ENCODE data around the gene SYTL4. TPM values are rescaled to one million over a fixed set of nuclear protein-coding genes. Genes with fewer than 3 reads are reported as not detected.

The SYTL4 gene
- total RNA-seq, 4 donors from 2014 or later: 32.9 to 338 (median 52.6) TPM

DNA sequence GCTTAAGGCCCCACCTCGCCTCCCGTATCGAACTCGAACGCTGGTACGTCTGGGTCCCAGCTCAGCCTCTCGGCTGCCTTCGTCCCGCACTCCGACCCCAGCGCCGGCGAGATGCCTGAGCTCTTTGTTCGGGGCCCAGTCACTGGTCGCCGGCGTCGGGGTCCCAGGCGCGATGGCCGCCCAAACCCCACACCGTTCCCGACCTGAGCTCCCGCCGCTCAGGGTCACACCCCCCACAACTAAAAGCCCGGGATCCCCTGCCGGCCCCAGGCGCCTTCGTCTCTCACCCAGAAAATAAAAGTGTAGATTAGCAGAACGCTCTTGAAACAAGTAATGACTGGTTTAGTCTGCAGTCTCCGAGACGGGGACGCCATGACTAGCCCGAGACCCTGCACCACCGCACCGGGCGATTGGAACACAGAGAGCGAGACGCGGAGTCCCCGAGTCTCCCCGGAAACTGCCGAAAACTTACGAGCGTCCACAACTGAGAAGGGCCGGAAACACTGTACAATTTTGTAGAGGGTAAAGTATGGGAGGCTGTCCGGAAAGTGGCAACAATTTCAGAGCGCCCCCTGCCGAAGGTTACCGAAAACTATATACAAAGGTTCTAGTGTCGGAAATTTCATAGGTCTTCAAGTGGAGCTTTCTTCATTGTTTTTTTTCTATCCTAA lies 95.5 kb downstream of the SYTL4 start, which contains the start of gene TSPAN6:
Gene TSPAN6 (minus strand): TSS at position 486 of the 671 bp plus-strand sequence. CDS start 112 bp downstream, at position 374.
- Histone ChIP-seq H3K27ac (peak within 1 kb of the TSS; percentile 40 to 86 (median 76)), H3K9me3 (no peaks in the 10 kb centered on the region), H3K4me1 (no peaks in the 10 kb centered on the region), H3K27me3 (peaks cover 0 to 38% of the 10 kb centered on the region in 2 donors), H3K4me3 (peak within 1 kb of the TSS; percentile 41 to 58 (median 52)), H3K36me3 (peaks cover 0 to 12% (median 0%) of the 10 kb centered on the region in 3 donors)
- 1 to 36% methylated on average over 17 to 48 of the region's 51 CpGs for WGBS, 2 donors
- TF ChIP-seq, protein P1, sequence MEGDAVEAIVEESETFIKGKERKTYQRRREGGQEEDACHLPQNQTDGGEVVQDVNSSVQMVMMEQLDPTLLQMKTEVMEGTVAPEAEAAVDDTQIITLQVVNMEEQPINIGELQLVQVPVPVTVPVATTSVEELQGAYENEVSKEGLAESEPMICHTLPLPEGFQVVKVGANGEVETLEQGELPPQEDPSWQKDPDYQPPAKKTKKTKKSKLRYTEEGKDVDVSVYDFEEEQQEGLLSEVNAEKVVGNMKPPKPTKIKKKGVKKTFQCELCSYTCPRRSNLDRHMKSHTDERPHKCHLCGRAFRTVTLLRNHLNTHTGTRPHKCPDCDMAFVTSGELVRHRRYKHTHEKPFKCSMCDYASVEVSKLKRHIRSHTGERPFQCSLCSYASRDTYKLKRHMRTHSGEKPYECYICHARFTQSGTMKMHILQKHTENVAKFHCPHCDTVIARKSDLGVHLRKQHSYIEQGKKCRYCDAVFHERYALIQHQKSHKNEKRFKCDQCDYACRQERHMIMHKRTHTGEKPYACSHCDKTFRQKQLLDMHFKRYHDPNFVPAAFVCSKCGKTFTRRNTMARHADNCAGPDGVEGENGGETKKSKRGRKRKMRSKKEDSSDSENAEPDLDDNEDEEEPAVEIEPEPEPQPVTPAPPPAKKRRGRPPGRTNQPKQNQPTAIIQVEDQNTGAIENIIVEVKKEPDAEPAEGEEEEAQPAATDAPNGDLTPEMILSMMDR (IDR thresholded peaks at IDR 0.05): peak; percentile 43 to 57 (median 53)
- TF ChIP-seq EP300 (IDR thresholded peaks at IDR 0.05): peak in 1 of 2 donors; percentile 38
- no peak for TF ChIP-seq POLR2A (IDR thresholded peaks at IDR 0.05)
- DNase-seq (ENCODE audit: low spot score in 2 of 2): peak; percentile 49 to 65

DNA sequence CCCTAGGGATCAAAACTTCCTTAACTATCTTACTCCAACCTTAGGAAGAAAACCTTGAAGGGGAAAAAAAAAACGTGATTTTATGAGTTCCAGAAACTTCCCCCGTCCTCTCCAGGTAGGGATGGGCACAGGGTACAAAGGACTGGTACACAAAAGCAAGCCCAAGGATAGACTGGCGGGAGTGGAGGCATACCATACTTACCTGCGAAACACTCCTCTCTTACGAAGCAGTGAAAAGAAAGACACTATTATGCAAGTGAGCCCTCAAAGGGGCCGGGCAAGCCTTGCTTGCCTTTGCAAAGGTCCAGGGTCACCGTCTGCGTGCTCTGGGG lies 96.0 kb downstream of the SYTL4 start:
- Histone ChIP-seq H3K4me3 (peak overlapping the region; percentile 41 to 58 (median 52)), H3K27ac (peak overlapping the region; percentile 40 to 86 (median 76)), H3K36me3 (peaks cover 0 to 12% (median 0%) of the 10 kb centered on the region in 3 donors), H3K4me1 (no peaks in the 10 kb centered on the region), H3K9me3 (no peaks in the 10 kb centered on the region), H3K27me3 (peaks cover 0 to 36% of the 10 kb centered on the region in 2 donors)
- 31 to 45% methylated on average over 8 of the region's 8 CpGs for WGBS, 2 donors
- TF ChIP-seq EP300 (IDR thresholded peaks at IDR 0.05) (no peak), POLR2A (IDR thresholded peaks at IDR 0.05) (no peak)
- TF ChIP-seq, protein P1 (IDR thresholded peaks at IDR 0.05): no peak
- DNase-seq (ENCODE audit: low spot score in 2 of 2): no peak

DNA sequence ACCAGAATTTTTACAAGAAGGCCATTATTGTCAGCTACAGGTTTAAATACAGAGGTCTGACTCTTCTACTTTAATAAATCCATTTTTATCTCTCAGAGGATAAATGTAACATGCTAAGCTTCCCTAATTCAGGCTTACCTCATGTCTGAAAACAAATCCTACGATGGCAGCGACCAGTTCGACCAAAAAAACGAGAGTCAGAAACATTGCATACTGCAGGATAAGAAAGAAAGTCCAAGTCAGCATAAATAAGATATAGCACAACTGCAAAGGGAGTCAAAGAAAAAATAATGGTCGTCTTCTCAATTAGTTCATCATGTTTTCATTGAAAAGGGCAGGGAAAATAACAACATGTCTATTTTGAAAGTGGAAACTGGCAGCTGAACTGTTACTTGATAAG lies 96.9 kb downstream of the SYTL4 start:
- H3K27ac ChIP-seq: peak overlapping the region in 1 of 4 donors; percentile 86
- TF ChIP-seq, protein P1 (IDR thresholded peaks at IDR 0.05): no peak
- TF ChIP-seq POLR2A (IDR thresholded peaks at IDR 0.05): no peak
- no peak for TF ChIP-seq EP300 (IDR thresholded peaks at IDR 0.05)
- peak overlapping the region in 1 of 4 donors; percentile 58 for H3K4me3 ChIP-seq
- no peaks in the 10 kb centered on the region for H3K9me3 ChIP-seq
- 48 to 53% methylated on average over 5 of the region's 5 CpGs for WGBS, 2 donors
- H3K4me1 ChIP-seq: no peaks in the 10 kb centered on the region
- H3K27me3 ChIP-seq: peaks cover 0 to 37% of the 10 kb centered on the region in 2 donors
- no peak for DNase-seq (ENCODE audit: low spot score in 2 of 2)
- peaks cover 0 to 12% (median 0%) of the 10 kb centered on the region in 3 donors for H3K36me3 ChIP-seq

DNA sequence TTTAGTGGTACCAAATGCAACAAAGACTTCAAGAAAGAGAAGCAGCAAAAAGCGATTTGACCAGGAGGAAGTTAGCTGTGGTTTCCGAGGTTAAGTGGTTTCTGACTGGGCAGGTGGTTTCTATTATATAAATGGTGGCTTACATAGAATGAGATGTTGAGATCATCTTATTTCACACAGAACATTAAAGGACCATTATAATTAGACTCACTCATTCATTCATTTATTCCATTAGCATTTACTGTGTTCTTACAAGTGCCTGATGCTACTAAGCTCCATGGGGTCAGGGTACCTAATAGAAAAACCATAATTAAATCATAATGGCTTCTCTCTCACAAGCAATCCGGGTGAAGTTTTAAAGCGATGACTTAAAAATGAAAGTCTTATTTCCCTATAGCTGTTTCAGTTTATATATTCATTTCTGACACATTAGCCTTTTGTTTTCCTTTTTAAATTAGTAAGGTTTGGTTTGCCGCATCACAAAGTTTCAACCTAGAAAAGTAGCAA lies 105.9 kb downstream of the SYTL4 start:
- no peak for TF ChIP-seq EP300 (IDR thresholded peaks at IDR 0.05)
- no peak for TF ChIP-seq POLR2A (IDR thresholded peaks at IDR 0.05)
- TF ChIP-seq, protein P1 (IDR thresholded peaks at IDR 0.05): no peak

More for the DNA sequence above, 105.9 kb downstream of the SYTL4 start:
- Histone ChIP-seq H3K4me1 (no peaks in the 10 kb centered on the region), H3K9me3 (no peaks in the 10 kb centered on the region), H3K4me3 (no peak overlapping the region), H3K27me3 (peaks cover 0 to 24% of the 10 kb centered on the region in 2 donors), H3K27ac (no peak overlapping the region), H3K36me3 (no peaks in the 10 kb centered on the region)
- DNase-seq (ENCODE audit: low spot score in 2 of 2): no peak
- WGBS, 2 donors: 67 to 69% methylated on average over 5 of the region's 5 CpGs

Other genes with a start within 250 kb of the SYTL4 start
- 1 to 10 TPM in 1 of 4 donors, not detected in 3; 1.8 TPM for gene TNMD, start 147.2 kb downstream of the SYTL4 start, total RNA-seq
- 10 to 100 TPM; 31.5 to 34.1 (median 32.5) TPM for gene TSPAN6, start 95.3 kb downstream of the SYTL4 start, total RNA-seq
- 10 to 100 TPM; 50.0 to 91.2 (median 56.7) TPM for gene SRPX2, start 87.9 kb downstream of the SYTL4 start, total RNA-seq
- 10 to 100 TPM in 3 of 4 donors, 1 to 10 TPM in 1; 5.7 to 17.7 (median 14.2) TPM for gene CSTF2, start 88.3 kb upstream of the SYTL4 start, total RNA-seq
- gene NOX1, start 142.2 kb upstream of the SYTL4 start, total RNA-seq: not detected
- gene XKRX, start 196.8 kb upstream of the SYTL4 start, total RNA-seq: under 1 TPM in 3 of 4 donors, not detected in 1; 0.30 to 0.84 (median 0.66) TPM
- gene ARL13A, start 237.6 kb upstream of the SYTL4 start, total RNA-seq: not detected